Measurements from ENCODE around the gene PLPPR4. TPM values are rescaled to one million over a fixed set of nuclear protein-coding genes. Genes with fewer than 3 reads are reported as not detected.

PLPPR4 gene
- total RNA-seq, 4 donors from 2014 or later = 1.6 to 5.1 (median 1.9) TPM

DNA sequence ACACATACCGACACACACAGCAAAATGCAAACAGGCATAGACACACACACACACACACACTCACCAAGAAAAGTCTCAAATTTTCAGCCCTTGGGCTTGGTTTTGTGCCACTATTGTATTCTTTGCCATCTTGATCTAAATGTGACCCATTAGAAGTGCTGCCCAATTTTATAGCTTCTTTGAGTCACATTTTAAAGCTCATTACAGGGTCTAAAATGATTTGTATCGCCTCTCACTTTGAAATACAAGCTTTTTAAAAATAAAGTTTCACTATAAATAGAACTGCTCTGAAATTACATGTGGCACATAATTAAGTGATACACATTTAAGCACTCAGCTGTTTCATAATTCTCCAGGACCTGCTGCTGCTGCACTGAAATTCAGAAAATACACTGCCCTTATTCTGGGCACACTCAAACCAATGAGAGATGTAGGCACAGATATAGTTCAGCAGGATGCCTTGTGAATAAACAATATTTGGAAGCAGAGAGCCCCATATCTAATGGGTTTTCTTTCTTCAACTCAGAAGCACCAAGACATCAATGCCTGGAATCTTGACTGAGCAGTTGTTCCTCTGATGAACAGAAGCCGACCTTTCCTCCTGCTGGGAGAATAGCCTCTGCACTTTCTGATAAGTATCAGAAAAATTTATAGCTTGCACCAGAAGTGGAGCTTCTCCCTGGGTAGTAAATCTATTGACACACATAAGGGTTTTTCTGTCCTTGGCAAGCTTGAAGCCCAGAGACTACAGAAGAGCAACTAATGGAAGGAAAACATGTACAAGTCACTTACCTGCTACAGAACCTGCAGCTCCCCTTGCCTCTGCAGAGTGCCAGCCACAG lies 37.0 kb upstream of the PLPPR4 start:
- no peak for TF ChIP-seq POLR2A (IDR thresholded peaks at IDR 0.05)
- TF ChIP-seq, protein P1, sequence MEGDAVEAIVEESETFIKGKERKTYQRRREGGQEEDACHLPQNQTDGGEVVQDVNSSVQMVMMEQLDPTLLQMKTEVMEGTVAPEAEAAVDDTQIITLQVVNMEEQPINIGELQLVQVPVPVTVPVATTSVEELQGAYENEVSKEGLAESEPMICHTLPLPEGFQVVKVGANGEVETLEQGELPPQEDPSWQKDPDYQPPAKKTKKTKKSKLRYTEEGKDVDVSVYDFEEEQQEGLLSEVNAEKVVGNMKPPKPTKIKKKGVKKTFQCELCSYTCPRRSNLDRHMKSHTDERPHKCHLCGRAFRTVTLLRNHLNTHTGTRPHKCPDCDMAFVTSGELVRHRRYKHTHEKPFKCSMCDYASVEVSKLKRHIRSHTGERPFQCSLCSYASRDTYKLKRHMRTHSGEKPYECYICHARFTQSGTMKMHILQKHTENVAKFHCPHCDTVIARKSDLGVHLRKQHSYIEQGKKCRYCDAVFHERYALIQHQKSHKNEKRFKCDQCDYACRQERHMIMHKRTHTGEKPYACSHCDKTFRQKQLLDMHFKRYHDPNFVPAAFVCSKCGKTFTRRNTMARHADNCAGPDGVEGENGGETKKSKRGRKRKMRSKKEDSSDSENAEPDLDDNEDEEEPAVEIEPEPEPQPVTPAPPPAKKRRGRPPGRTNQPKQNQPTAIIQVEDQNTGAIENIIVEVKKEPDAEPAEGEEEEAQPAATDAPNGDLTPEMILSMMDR (IDR thresholded peaks at IDR 0.05) = no peak
- no peak for DNase-seq (ENCODE audit: low spot score in 2 of 2)
- intact Hi-C loops (cut with DNase I; ENCODE audit: low total_unique reads) = loop anchor here (10.0 kb wide), 1 partner anchor 928 kb away; no protein-coding TSS in a partner anchor
- H3K4me3 ChIP-seq (ENCODE audit: low read depth, poor library complexity, severe bottlenecking) = no peak overlapping the region
- 39 to 59% methylated on average over 3 of the region's 3 CpGs for WGBS, 2 donors

DNA sequence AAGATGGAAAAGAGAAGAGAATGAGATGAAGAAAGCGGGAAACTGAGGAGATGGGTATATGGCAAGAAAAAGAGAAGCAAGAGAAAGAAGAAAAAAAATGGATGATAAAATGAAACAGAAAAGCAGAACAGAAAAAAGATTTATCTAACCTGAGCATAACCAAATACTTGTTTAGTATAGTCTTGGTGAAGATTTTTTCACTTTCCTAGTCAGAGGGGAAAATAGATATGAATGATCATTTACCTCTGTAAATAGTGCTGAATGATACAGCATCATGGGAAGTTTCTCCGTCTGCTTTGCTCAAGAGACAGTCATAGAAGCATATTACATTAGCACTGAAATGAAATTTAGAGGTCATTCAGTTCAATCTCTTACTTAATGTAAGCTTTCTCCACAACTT lies 36.1 kb upstream of the PLPPR4 start:
- no peak overlapping the region for H3K4me3 ChIP-seq (ENCODE audit: low read depth, poor library complexity, severe bottlenecking)
- DNase-seq (ENCODE audit: low spot score in 2 of 2) = no peak
- TF ChIP-seq POLR2A (IDR thresholded peaks at IDR 0.05) = no peak
- TF ChIP-seq, protein P1 (IDR thresholded peaks at IDR 0.05) = no peak
- intact Hi-C loops (cut with DNase I; ENCODE audit: low total_unique reads) = loop anchor here (10.0 kb wide), 1 partner anchor 927 kb away; no protein-coding TSS in a partner anchor
- WGBS, 2 donors = 45 to 63% methylated on average over 1 to 2 of the region's 2 CpGs

DNA sequence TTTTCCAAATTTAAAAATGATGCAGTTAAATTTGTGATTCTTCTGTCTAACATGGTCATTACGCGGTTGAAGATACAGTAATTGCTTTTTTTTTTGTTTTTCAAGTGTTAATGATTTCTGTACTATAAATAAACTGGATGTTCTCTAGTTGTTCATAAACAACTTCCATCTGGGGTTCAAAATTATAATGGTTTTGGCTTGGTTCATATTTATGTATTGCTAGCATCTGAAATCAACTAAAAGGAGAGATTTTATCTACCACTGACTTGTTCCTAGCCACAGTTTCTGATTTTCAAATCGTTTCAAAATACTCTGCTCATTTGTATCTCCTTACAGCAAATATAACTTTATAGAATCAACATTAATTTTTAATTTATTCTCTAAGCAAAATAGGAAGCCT lies 35.2 kb upstream of the PLPPR4 start:
- WGBS, 2 donors = 53 to 73% methylated on average over 3 of the region's 3 CpGs
- no peak overlapping the region for H3K4me3 ChIP-seq (ENCODE audit: low read depth, poor library complexity, severe bottlenecking)
- intact Hi-C loops (cut with DNase I; ENCODE audit: low total_unique reads) = loop anchor here (10.0 kb wide), 1 partner anchor 926 kb away; no protein-coding TSS in a partner anchor
- TF ChIP-seq, protein P1 (IDR thresholded peaks at IDR 0.05) = no peak
- no peak for TF ChIP-seq POLR2A (IDR thresholded peaks at IDR 0.05)
- no peak for DNase-seq (ENCODE audit: low spot score in 2 of 2)

- H3K4me3 ChIP-seq (ENCODE audit: low read depth, poor library complexity, severe bottlenecking) = no peak overlapping the region
- intact Hi-C loops (cut with DNase I; ENCODE audit: low total_unique reads) = loop anchor here (10.0 kb wide), 1 partner anchor 154 kb away; no protein-coding TSS in a partner anchor
Measured at GRCh38 chr1:99230695-99231094, 33.6 kb upstream of the PLPPR4 start.

DNA sequence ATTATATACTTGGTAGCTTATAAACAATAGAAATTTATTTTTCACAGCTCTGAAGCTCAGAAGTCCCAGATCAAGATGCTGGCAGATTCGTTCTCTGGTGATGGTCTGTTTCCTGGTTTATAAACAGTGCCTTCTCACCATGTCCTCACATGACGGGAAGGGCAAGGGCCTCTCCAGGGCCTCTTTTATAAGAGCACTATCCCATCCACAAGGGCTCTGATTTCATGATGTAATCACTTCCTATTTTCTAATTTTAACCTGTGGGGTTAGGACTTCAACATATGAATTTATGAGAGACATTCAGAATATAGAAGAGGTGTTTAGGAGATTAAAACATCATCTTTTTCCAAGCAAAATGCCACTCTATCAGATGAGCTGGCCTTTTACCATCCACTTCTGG lies 32.1 kb upstream of the PLPPR4 start:
- DNase-seq (ENCODE audit: low spot score in 2 of 2) = no peak
- TF ChIP-seq, protein P1 (IDR thresholded peaks at IDR 0.05) = no peak
- no peak for TF ChIP-seq POLR2A (IDR thresholded peaks at IDR 0.05)
- WGBS, 2 donors = 69 to 72% methylated on average over 2 of the region's 2 CpGs
- intact Hi-C loops (cut with DNase I; ENCODE audit: low total_unique reads) = loop anchor here (10.0 kb wide), 1 partner anchor 153 kb away; no protein-coding TSS in a partner anchor
- H3K4me3 ChIP-seq (ENCODE audit: low read depth, poor library complexity, severe bottlenecking) = no peak overlapping the region

More at GRCh38 chr1:99230695-99231094, 33.6 kb upstream of the PLPPR4 start:
- TF ChIP-seq POLR2A (IDR thresholded peaks at IDR 0.05) = no peak
- TF ChIP-seq, protein P1 (IDR thresholded peaks at IDR 0.05) = no peak
- DNase-seq (ENCODE audit: low spot score in 2 of 2) = no peak
